K562 (cell line): ENCODE results near the gene PRKAR1B. TPM values are rescaled to one million over a fixed set of nuclear protein-coding genes. Genes with fewer than 3 reads are reported as not detected.

Experiments used
- ETV1 ChIP-seq: fragments of 450-650 bp; conservative IDR thresholded peaks from 2 replicates; pipeline ENCODE4 v1.6.1; 2016; ENCODE audit warnings: missing genetic modification characterization, control low read depth, low read depth, missing compliant biosample characterization
- GATA2 ChIP-seq: sonication (generic); formaldehyde crosslinking; IDR thresholded peaks from 2 replicates; pipeline ENCODE4 v1.4.0; 2020; ENCODE audit warnings: mild to moderate bottlenecking, missing genetic modification reagents
- JUNB ChIP-seq: fragments of 450-650 bp; formaldehyde crosslinking; conservative IDR thresholded peaks from 2 replicates; pipeline ENCODE4 v1.4.0; 2020; ENCODE audit warnings: mild to moderate bottlenecking
- NR4A1 ChIP-seq, 2 experiments: fragments of 250-450 bp in 1 of 2; fragments of 450-650 bp in 1 of 2; sonication (Bioruptor Pico) in 1 of 2; IDR thresholded peaks; 2 replicates each; pipeline versions ENCODE4 v1.4.0 to v1.6.1; 2016 to 2020; ENCODE audit warnings: mild to moderate bottlenecking in 2 of 2, missing compliant biosample characterization in 1 of 2, missing genetic modification characterization in 1 of 2, moderate library complexity in 1 of 2
- STAG1 ChIP-seq: sonication (generic); formaldehyde crosslinking; IDR thresholded peaks from 2 replicates; pipeline ENCODE4 v1.5.0; 2020; ENCODE audit warnings: missing genetic modification reagents, borderline replicate concordance
- TAF7 ChIP-seq: fragments of 450-650 bp; IDR thresholded peaks from 2 replicates; pipeline ENCODE4 v1.6.1; 2016; ENCODE audit warnings: missing genetic modification characterization, missing compliant biosample characterization
- ZBTB33 ChIP-seq: sonication (generic); formaldehyde crosslinking; IDR thresholded peaks from 2 replicates; pipeline ENCODE4 v1.8.1; 2023; ENCODE audit warnings: mild to moderate bottlenecking, missing genetic modification reagents
- ZNF449 ChIP-seq: fragments of 250-450 bp; sonication (Bioruptor Pico); IDR thresholded peaks from 2 replicates; pipeline ENCODE4 v1.8.0; 2022; ENCODE audit warnings: moderate library complexity, mild to moderate bottlenecking, inconsistent platforms
- polyA plus RNA-seq, 8 experiments: library from polyadenylated mRNA; depleted of rRNA in 4 of 8; stranded (reverse) in 5 of 8; unstranded in 3 of 8; fragments of >200 nt; fragmentation: Nextera tagmentation in 2 of 8; fragmentation: Illumina TruSeq in 1 of 8; extraction: Ambion mirVana in 2 of 8; extraction: Trizol in 1 of 8; gene quantifications; 2 replicates each; pipeline versions ENCODE4 v1.2.1 to v1.2.3, GENCODE V29; 2011 to 2014; ENCODE audit warnings: inconsistent platforms in 1 of 8, missing spikeins in 1 of 8
- total RNA-seq, 7 experiments: library from RNA; depleted of rRNA in 6 of 7; stranded (reverse); fragments of >200 nt in 6 of 7; fragmentation: Illumina TruSeq in 2 of 7; extraction: Trizol in 2 of 7; gene quantifications; 2 replicates each; pipeline versions ENCODE4 v1.2.1 to v1.2.3, GENCODE V29; 2011 to 2021; ENCODE audit warnings: low replicate concordance in 1 of 7

PRKAR1B gene
- total and polyA plus RNA-seq, 9 of the 15 experiments (the other 6 are each of a cell fraction or from before 2014, with no cell fraction given) = 0.99 to 30.5 (median 12.7) TPM

- TF ChIP-seq ZBTB33 (peak; percentile 100), ZNF449 (CRISPR knock-in tag) (no peak), TAF7 (tag) (no peak), GATA2 (CRISPR knock-in tag) (no peak), STAG1 (CRISPR knock-in tag) (peak; percentile 76; the same call in 1 of the 2 replicates), NR4A1 (CRISPR knock-in tag; IDR thresholded peaks at IDR 0.05) (no peak), NR4A1 (tag; IDR thresholded peaks at IDR 0.05) (no peak), ETV1 (tag) (no peak), JUNB (CRISPR knock-in tag) (no peak)
Measured at GRCh38 chr7:774161-775109, 47.4 kb upstream of the PRKAR1B start (continued).
